OCI-LY3 (cell line): Measurements from ENCODE around the gene BLTP2.
A peak's percentile ranks its signal among the peaks of the same experiment; 100 is the strongest.

ENCODE experiments used
- H2AFZ ChIP-seq: fragments of 200-600, 300-600 bp; shearing (Covaris generic); 2 replicates; pipeline ENCODE4 v1.6.0; 2014; ENCODE audit warnings: antibody characterized with exemption, low read depth, low read length
- H3K27ac ChIP-seq: fragments of 200-600, 300-600 bp; sonication (generic); 2 replicates; pipeline ENCODE4 v1.5.1; 2014; ENCODE audit warnings: mild to moderate bottlenecking, low read length, moderate library complexity, mixed read lengths
- H3K27me3 ChIP-seq: fragments of 200-600, 300-600 bp; sonication (generic); 2 replicates; pipeline ENCODE4 v1.6.1; 2014; ENCODE audit warnings: low read depth, low read length, mixed read lengths
- H3K36me3 ChIP-seq: fragments of 200-600, 300-600 bp; sonication (generic); replicated peaks from 2 replicates; pipeline ENCODE3; 2014; ENCODE audit warnings: low read depth, low read length, mixed read lengths
- H3K4me1 ChIP-seq: fragments of 300-600, 200-600 bp; sonication (generic); 2 replicates; pipeline ENCODE4 v1.6.1; 2014; ENCODE audit warnings: low read length, mixed read lengths
- H3K4me2 ChIP-seq: fragments of 200-600, 300-600 bp; sonication (generic); 2 replicates; pipeline ENCODE4 v1.6.1; 2014; ENCODE audit warnings: low read length, mixed read lengths
- H3K4me3 ChIP-seq: fragments of 300-600, 200-600 bp; sonication (generic); 2 replicates; pipeline ENCODE4 v1.5.1; 2014; ENCODE audit warnings: antibody characterized with exemption, mild to moderate bottlenecking, low read length, moderate library complexity
- H3K79me2 ChIP-seq: fragments of 300-600, 200-600 bp; shearing (Covaris generic); 2 replicates; pipeline ENCODE4 v1.6.1; 2014; ENCODE audit warnings: mild to moderate bottlenecking, low read length, mixed read lengths
- H3K9ac ChIP-seq: fragments of 300-600, 200-600 bp; shearing (Covaris generic); 2 replicates; pipeline ENCODE4 v1.6.0; 2014; ENCODE audit warnings: mild to moderate bottlenecking, low read length, moderate library complexity
- H3K9me3 ChIP-seq: fragments of 200-600, 300-600 bp; shearing (Covaris generic); 2 replicates; pipeline ENCODE4 v1.6.1; 2014; ENCODE audit warnings: low read length, mixed read lengths; ENCODE audit not compliant: insufficient read depth
- H4K20me1 ChIP-seq: fragments of 200-600, 300-600 bp; sonication (generic); 2 replicates; pipeline ENCODE4 v1.6.1; 2016; ENCODE audit warnings: low read length, mixed read lengths; ENCODE audit not compliant: insufficient read depth
- CTCF ChIP-seq: fragments of 200-600, 300-600 bp; sonication (generic); IDR thresholded peaks from 2 replicates; pipeline ENCODE4 v1.5.1; 2014; ENCODE audit warnings: antibody characterized with exemption, low read length, low read depth
- EZH2phosphoT487 ChIP-seq: fragments of 200-600 bp; shearing (Covaris generic); IDR thresholded peaks from 2 replicates; pipeline ENCODE4 v1.6.1; 2018; ENCODE audit warnings: antibody characterized with exemption, mixed run types, low read depth

BLTP2 gene

GRCh38 chr17:28597606-28598383 lies 47.2 kb downstream of the BLTP2 start:
- H2AFZ ChIP-seq, result no peak overlapping the region
- H3K27ac ChIP-seq, result peak overlapping the region; percentile 78

More at GRCh38 chr17:28597606-28598383, 47.2 kb downstream of the BLTP2 start:
- peak overlapping the region; percentile 95 for H3K4me3 ChIP-seq
- H3K9me3 ChIP-seq, result no peaks in the 10 kb centered on the region
- H3K27me3 ChIP-seq, result no peaks in the 10 kb centered on the region
- peak overlapping the region; percentile 87 for H3K4me2 ChIP-seq
- TF ChIP-seq CTCF (no peak), EZH2phosphoT487 (no peak)
- H3K9ac ChIP-seq, result peak overlapping the region; percentile 87
- H4K20me1 ChIP-seq, result no peaks in the 10 kb centered on the region
- H3K79me2 ChIP-seq, result peaks cover 17% of the 10 kb centered on the region
- H3K4me1 ChIP-seq, result peaks cover 14% of the 10 kb centered on the region
- H3K36me3 ChIP-seq, result peaks cover 8% of the 10 kb centered on the region
